SJSA1 (cell line): ENCODE measurements around the gene TRIM36. TPM values are rescaled to one million over a fixed set of nuclear protein-coding genes. Genes with fewer than 3 reads are reported as not detected.
A peak's percentile ranks its signal among the peaks of the same experiment; 100 is the strongest.

Experiments used
- DNase-seq, 2 experiments: peaks; one replicate each; pipeline ENCODE4 v3.0.0-alpha.2; 2015 to 2020; ENCODE audit warnings: low spot score in 2 of 2, low read depth in 1 of 2
- H3K27ac ChIP-seq: fragments of 250-450 bp; sonication (Bioruptor Pico); 2 replicates; pipeline ENCODE4 v1.5.1; 2020; ENCODE audit warnings: mild to moderate bottlenecking, moderate library complexity
- H3K27me3 ChIP-seq: fragments of 250-450 bp; sonication (Bioruptor Pico); replicated peaks from 2 replicates; pipeline ENCODE4 v1.5.1; 2020; ENCODE audit warnings: mild to moderate bottlenecking, moderate library complexity
- H3K36me3 ChIP-seq: fragments of 250-450 bp; sonication (Bioruptor Pico); 2 replicates; pipeline ENCODE4 v1.5.1; 2020; ENCODE audit warnings: mild to moderate bottlenecking
- H3K4me1 ChIP-seq: fragments of 250-450 bp; sonication (Bioruptor Pico); replicated peaks from 2 replicates; pipeline ENCODE4 v1.6.1; 2021; ENCODE audit warnings: mild to moderate bottlenecking
- H3K4me3 ChIP-seq: fragments of 250-450 bp; sonication (Bioruptor Pico); 2 replicates; pipeline ENCODE4 v1.5.1; 2020; ENCODE audit warnings: mild to moderate bottlenecking
- H3K9me3 ChIP-seq: fragments of 250-450 bp; sonication (Bioruptor Pico); replicated peaks from 2 replicates; pipeline ENCODE4 v1.5.1; 2020; ENCODE audit warnings: mild to moderate bottlenecking
- total RNA-seq: library from RNA; depleted of rRNA; stranded (reverse); fragments of >200 nt; shearing (Covaris generic); gene quantifications from 2 replicates; pipeline ENCODE4 v1.2.3, GENCODE V29; 2014

Gene TRIM36
- total RNA-seq, 1 experiment from 2014 or later, result 1.3 TPM

DNA sequence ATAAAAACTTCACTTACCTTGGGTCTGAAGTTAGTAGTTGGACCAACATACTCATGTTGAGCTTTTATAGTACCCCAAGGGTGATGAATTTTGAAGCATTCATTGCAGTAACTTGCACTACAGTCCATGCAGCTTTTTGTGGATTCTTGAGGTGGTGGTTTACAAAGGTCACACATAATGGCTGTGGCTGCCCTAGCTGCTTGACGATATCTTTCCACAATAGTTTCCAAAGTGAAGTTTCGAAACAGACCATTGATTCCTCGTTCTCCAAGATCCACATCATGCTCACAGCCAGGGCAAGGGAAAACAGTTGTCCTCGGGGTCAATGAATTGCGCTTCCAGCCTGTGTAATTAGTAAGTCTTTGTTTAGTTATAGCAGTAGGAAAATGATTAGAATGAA lies 22.7 kb downstream of the TRIM36 start:
- DNase-seq, result no peak

DNA sequence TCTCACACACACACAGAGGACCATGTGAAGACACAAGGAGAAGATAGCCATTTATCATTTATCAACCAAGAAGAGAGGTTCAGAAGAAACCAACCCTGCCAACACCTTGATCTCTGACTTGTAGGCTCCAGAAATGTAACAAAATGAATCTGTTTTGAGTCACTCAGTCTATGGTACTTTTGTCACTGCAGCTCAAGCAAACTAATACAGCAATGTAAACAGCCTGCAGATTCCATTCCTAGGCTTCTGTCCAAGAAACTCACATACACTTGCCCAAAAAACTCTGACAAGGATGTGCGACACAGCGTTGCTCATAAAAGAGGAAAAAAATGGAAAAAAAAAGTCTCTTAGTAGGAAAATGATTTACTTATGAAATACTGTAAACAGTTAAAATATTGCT lies 33.4 kb downstream of the TRIM36 start:
- H3K27ac ChIP-seq, result no peak overlapping the region
- H3K36me3 ChIP-seq, result no peaks in the 10 kb centered on the region
- no peak for DNase-seq
- H3K27me3 ChIP-seq, result no peaks in the 10 kb centered on the region
- no peak overlapping the region for H3K4me3 ChIP-seq
- no peaks in the 10 kb centered on the region for H3K9me3 ChIP-seq
- no peaks in the 10 kb centered on the region for H3K4me1 ChIP-seq

More for the DNA sequence above, 22.7 kb downstream of the TRIM36 start:
- Histone ChIP-seq H3K4me1 (no peaks in the 10 kb centered on the region), H3K36me3 (no peaks in the 10 kb centered on the region), H3K4me3 (no peak overlapping the region), H3K27me3 (no peaks in the 10 kb centered on the region), H3K9me3 (no peaks in the 10 kb centered on the region), H3K27ac (no peak overlapping the region)

DNA sequence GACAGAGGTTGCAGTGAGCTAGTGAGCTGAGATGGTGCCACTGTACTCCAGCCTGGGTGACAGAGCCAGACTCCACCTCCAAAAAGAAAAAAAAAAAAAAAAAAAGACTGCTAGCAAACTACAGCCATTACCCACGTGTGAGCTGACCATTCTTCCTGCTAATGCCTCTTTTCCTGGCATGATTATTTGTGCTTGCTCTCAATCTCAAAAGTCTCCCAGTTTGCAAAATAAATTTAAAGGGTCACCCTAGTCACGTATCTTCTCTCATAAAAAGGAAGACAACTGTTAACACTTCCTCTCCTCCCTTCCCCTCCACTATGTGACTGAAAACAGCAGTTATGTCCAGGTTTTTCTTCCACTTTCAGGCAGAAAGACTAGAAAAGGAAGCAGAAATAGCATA lies 37.2 kb downstream of the TRIM36 start:
- Histone ChIP-seq H3K36me3 (no peaks in the 10 kb centered on the region), H3K4me1 (no peaks in the 10 kb centered on the region)
- DNase-seq, result no peak

DNA sequence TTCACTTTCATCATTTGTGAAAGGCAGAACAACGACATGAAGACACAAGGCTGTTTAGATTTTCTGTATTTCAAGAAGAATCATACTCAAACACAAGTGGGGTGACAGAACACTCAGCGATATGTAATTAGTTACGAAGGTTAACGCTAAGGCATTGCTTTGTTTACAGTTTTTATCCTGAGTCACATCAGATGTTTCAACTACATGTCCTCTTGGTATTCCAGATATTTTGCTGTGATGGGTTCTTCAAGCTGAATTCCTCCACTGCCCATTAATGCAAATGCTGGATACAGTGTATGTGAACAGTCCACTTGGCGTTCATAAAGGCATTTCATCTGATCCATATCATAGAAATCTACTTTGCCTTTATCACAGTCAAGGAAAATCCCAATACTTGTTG lies 43.4 kb downstream of the TRIM36 start:
- no peaks in the 10 kb centered on the region for H3K4me1 ChIP-seq
- no peaks in the 10 kb centered on the region for H3K27me3 ChIP-seq
- DNase-seq, result no peak
- H3K4me3 ChIP-seq, result no peak overlapping the region
- H3K36me3 ChIP-seq, result no peaks in the 10 kb centered on the region
- no peaks in the 10 kb centered on the region for H3K9me3 ChIP-seq
- H3K27ac ChIP-seq, result no peak overlapping the region

More for the DNA sequence above, 37.2 kb downstream of the TRIM36 start:
- Histone ChIP-seq H3K4me3 (no peak overlapping the region), H3K27ac (no peak overlapping the region), H3K27me3 (no peaks in the 10 kb centered on the region), H3K9me3 (no peaks in the 10 kb centered on the region)

DNA sequence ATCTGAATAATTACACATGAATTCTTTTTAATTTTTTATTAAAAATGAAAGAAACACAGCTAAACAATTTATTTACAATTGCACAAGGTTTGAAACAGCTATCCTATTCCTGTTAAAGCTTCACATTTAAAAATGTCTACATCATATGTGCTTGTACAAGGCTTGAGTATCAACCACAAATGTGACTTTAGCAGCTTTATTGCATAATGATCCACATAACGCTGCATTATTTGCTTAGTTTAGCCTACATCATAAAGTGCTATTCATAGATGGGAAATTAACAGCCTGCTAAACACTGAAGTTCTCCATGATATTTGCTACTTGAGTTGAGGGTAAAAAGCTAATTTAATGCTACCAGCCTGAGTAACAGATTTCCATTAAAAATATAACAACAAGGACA lies 45.0 kb downstream of the TRIM36 start:
- H3K27me3 ChIP-seq, result no peaks in the 10 kb centered on the region
- no peak overlapping the region for H3K27ac ChIP-seq
- no peak overlapping the region for H3K4me3 ChIP-seq
- no peaks in the 10 kb centered on the region for H3K9me3 ChIP-seq
- DNase-seq, result no peak
- no peaks in the 10 kb centered on the region for H3K36me3 ChIP-seq
- no peaks in the 10 kb centered on the region for H3K4me1 ChIP-seq

DNA sequence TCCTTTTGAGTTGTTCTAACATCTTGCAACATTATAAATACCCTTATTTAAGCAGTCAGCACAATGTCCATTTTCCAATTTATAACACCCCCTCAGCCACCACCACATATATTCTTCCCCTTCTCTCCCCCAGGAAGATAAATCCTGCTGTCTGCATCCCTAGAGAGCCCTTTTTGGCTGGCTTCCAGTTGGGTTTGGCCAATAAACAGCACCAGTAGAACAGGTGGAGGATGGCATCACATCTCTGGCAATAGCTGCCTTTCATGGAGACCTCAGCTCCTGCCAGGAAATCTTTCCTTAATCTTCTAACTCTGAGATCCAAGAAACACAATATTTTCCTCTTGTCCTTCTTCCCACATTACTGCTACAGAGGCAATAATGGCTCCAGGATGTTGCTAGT lies 53.7 kb downstream of the TRIM36 start:
- H3K9me3 ChIP-seq, result no peaks in the 10 kb centered on the region
- no peaks in the 10 kb centered on the region for H3K36me3 ChIP-seq
- 0 out of 2 replicates have a peak, but pooled peaks cover 3% of the 10 kb centered on the region for H3K27me3 ChIP-seq
- H3K27ac ChIP-seq, result no peak overlapping the region
- no peak overlapping the region for H3K4me3 ChIP-seq
- DNase-seq, result no peak
- no peaks in the 10 kb centered on the region for H3K4me1 ChIP-seq

DNA sequence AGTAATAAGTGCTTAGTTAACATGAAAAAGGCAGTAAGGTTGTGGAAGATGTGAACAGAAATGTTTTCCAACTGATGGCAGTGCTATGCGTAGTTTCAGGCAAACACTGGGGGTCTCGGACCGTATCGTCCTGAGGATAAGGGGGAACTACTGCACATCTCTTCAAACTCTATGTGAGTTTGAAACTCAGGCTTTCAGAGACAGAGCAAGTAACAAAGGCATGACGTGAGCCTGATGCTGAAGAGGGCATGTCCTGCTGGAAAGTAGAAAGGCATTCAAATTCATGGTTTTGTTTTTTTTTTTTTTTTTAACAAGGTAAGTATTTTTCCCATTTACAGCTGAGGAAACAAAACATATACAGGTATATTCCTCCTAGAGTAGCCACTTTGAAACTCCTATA lies 59.9 kb downstream of the TRIM36 start:
- Histone ChIP-seq H3K27me3 (0 out of 2 replicates have a peak, but pooled peaks cover 6% of the 10 kb centered on the region), H3K27ac (no peak overlapping the region), H3K36me3 (no peaks in the 10 kb centered on the region), H3K4me3 (no peak overlapping the region), H3K4me1 (no peaks in the 10 kb centered on the region), H3K9me3 (no peaks in the 10 kb centered on the region)
- DNase-seq, result no peak

DNA sequence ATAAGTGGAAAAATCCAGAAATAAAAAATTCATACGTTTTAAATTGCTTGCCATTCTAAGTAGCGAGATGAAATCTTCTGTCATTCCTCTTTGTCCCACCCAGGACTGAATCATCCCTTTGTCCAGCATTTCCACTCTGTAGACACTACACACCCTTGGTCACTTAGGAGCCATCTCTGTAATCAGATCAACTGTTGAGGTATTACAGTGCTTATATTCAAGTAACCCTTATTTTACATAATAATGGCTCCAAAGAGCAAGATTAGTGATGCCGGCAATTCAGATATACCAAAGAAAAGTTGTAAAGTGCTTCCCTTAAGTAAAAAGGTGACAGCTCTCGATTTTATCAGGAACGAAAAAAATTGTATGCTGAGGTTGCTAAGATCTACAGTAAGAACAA lies 60.4 kb downstream of the TRIM36 start:
- Histone ChIP-seq H3K4me1 (no peaks in the 10 kb centered on the region), H3K9me3 (no peaks in the 10 kb centered on the region), H3K4me3 (no peak overlapping the region), H3K27ac (no peak overlapping the region), H3K36me3 (no peaks in the 10 kb centered on the region), H3K27me3 (0 out of 2 replicates have a peak, but pooled peaks cover 6% of the 10 kb centered on the region)
- DNase-seq, result no peak

DNA sequence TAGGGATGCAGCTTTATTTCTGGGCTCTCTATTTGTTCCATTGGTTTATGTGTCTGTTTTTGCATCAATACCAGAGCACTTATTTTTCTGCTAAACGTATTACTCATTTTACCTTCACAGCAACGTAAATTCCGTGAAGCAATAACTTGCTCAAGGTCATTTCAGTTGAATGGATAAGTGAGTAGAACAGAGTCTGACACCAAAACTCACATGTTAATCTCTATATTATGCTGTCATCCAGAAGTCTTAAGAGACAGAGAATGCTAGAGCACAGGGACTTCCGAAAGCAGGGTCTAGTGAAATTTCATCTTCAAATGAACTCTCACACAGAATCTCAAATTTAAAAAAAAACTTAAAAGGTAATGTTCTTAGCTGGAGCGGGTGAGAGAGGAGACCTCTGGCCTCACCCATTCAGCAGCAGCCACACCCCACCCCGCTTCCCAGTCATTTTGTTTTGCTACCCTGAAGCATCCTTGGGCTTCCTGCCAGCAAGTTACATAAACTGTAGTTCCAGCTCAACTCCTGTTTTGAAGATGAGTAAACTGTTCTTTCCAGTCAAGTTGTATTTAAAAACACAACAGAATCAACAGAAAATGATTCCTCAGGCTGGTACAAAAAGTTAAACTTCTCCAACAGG lies 69.3 kb downstream of the TRIM36 start:
- DNase-seq, result no peak
- H3K4me3 ChIP-seq, result no peak overlapping the region

DNA sequence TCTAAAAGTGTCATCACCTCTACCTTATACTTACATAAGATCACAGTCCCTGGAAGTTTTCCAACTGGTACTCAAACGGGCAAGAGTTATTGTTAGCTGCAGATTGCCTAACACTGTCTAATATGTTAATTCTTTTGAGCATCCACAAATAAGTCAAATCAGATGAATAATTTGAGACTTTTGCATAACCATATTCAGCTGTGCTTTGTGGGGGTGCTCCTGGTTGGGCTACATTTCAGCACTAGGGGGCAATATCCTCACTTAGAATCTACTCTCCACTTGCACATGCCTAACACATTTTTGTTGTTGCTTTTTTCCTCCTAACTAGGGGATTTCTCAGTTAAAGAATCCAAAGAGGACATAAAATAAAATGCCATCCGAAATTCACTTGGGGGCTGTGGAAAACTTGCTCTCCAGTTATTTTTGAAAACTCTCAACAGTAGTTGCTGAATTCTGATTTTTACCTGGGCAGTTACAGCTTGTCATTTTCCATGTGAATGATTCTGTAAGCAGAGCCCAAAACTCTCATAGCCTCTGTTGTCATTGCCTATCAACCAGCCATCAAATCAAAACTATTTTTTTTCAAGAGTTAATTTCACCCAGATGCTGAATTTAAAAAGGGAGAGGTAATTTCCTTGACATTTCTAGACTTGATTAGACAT lies 71.5 kb downstream of the TRIM36 start:
- peaks cover 6% of the 10 kb centered on the region; the same call in 1 of the 2 replicates for H3K27me3 ChIP-seq
- H3K36me3 ChIP-seq, result no peaks in the 10 kb centered on the region
- H3K4me1 ChIP-seq, result no peaks in the 10 kb centered on the region
- H3K9me3 ChIP-seq, result no peaks in the 10 kb centered on the region
- H3K4me3 ChIP-seq, result no peak overlapping the region
- peak in 1 of 2 experiments; percentile 32 for DNase-seq
- no peak overlapping the region for H3K27ac ChIP-seq

More for the DNA sequence above, 69.3 kb downstream of the TRIM36 start:
- H3K9me3 ChIP-seq, result no peaks in the 10 kb centered on the region
- H3K27me3 ChIP-seq, result no peaks in the 10 kb centered on the region
- H3K27ac ChIP-seq, result no peak overlapping the region
- no peaks in the 10 kb centered on the region for H3K4me1 ChIP-seq
- H3K36me3 ChIP-seq, result no peaks in the 10 kb centered on the region

DNA sequence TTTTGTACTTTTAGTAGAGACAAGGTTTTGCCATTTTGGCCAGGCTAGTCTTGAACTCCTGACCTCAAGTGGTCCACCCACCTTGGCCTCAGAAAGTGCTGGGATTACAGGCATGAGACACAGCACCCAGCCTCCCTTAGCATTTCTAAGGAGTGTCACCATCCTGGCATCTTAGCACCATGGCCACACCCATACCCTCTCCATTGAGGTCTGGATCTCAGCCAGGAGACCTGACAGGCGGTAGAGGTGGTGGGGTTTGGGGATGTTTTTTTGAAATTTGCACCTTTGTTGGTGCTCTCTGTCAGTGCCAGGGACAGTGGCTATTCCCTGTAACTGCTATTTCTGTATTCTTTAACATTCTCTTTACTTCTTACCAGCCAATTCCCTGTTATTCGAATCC lies 72.5 kb downstream of the TRIM36 start:
- no peak for DNase-seq
- Histone ChIP-seq H3K4me3 (no peak overlapping the region), H3K4me1 (no peaks in the 10 kb centered on the region), H3K9me3 (no peaks in the 10 kb centered on the region), H3K27ac (no peak overlapping the region), H3K27me3 (peaks cover 6% of the 10 kb centered on the region; the same call in 1 of the 2 replicates), H3K36me3 (no peaks in the 10 kb centered on the region)

DNA sequence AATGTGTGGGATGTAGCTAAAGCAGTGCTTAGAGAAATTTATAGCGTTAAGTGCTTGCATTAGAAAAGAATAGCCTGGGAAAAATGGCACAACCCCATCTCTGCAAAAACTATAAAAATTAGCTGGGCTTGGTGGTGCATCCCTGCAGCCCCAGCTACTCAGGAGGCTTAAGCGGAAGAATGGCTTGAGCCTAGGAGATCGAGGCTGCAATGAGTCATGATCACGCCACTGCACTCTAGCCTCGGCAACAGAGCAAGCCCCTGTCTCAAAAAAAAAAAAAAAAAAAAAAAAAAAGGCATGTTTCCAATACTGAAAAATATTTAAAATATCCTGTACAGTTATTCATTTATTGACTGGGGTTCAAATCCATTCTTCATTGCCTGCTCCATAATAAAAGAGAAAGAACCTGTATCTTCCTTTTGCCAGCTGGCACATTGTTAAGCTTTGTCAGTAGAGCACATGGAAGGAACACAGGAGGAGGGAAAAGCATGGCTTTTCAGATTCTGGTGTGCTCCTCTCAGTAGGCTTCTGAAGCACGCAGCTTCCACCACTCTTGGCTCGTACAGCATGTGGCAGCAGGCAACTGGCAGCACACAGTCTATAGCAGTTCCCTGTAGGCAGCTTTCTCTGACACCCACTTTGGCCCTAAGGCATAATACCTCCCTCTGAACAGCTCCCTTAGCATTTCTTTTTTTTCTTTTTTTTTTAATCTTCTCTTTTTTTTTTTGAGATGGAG lies 73.5 kb downstream of the TRIM36 start:
- no peaks in the 10 kb centered on the region for H3K9me3 ChIP-seq
- H3K4me1 ChIP-seq, result no peaks in the 10 kb centered on the region
- H3K27ac ChIP-seq, result no peak overlapping the region
- peaks cover 6% of the 10 kb centered on the region; the same call in 1 of the 2 replicates for H3K27me3 ChIP-seq
- H3K36me3 ChIP-seq, result no peaks in the 10 kb centered on the region
- DNase-seq, result no peak
- no peak overlapping the region for H3K4me3 ChIP-seq

DNA sequence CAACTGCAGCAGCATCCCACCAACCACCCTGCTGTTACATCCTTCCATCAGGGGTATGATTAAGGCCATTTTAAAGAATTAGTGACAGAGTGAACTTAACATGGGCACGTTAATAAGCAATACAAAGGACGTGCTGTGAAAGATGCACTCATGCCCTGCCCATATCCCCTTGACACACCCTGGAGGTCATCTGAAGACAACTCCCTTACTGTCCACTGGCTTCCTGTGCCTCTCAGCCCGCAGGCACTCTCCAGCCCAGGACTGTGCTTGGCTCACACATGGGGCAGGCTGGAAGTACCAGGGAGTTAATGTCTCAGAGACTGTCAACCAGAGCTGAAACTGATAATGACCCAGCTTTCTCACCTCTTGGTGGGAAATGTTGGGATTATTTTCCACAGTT lies 81.8 kb downstream of the TRIM36 start:
- Histone ChIP-seq H3K4me1 (no peaks in the 10 kb centered on the region), H3K27me3 (peaks cover 11% of the 10 kb centered on the region), H3K27ac (no peak overlapping the region), H3K36me3 (no peaks in the 10 kb centered on the region), H3K9me3 (no peaks in the 10 kb centered on the region), H3K4me3 (no peak overlapping the region)
- DNase-seq, result no peak

DNA sequence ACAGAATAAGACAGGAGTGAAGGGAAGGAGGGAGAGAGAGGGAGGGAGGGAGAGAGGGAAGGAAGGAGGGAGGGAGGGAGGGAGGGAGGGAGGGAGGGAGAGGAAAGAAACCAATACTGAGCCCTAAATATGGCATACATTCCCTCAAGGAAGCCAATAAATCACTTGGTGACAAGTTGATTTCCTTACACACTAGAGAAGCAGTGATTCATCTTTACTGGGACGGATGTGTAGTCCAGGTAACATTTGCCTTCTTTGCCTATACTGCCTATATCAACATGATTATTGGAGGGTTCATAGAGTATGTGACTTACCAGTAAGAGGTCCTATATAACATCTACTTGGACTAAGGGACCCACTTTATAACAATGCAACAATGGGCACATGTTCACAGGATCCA lies 83.2 kb downstream of the TRIM36 start:
- H3K4me3 ChIP-seq, result no peak overlapping the region
- H3K36me3 ChIP-seq, result no peaks in the 10 kb centered on the region
- H3K9me3 ChIP-seq, result no peaks in the 10 kb centered on the region
- H3K27me3 ChIP-seq, result peaks cover 11% of the 10 kb centered on the region
- H3K27ac ChIP-seq, result no peak overlapping the region
- no peaks in the 10 kb centered on the region for H3K4me1 ChIP-seq
- no peak for DNase-seq
